Right atrium auricular region (tissue), 2 donors: ENCODE measurements around the gene DENND6A. TPM values are rescaled to one million over a fixed set of nuclear protein-coding genes. Genes with fewer than 3 reads are reported as not detected.
A peak's percentile ranks its signal among the peaks of the same experiment; 100 is the strongest.
"Not testable (repeated sequence)": the region's sequence is repeated elsewhere in the genome, so short reads cannot be mapped to it uniquely, and the experiment has no call there.

Source experiments
- DNase-seq: peaks from one replicate; pipeline ENCODE4 v3.0.0-alpha.2; 2019; ENCODE audit warnings: low spot score
- H3K27ac ChIP-seq, 2 donors: fragments of 200-600 bp; sonication (generic); 1 replicate in 1 of 2; 2 replicates in 1 of 2; pipeline ENCODE4 v1.5.1; 2016 to 2019
- H3K27me3 ChIP-seq, 2 donors: fragments of 200-600 bp; sonication (generic); one replicate each; pipeline versions ENCODE4 v1.5.1 to v1.6.0; 2017 to 2019
- H3K36me3 ChIP-seq: fragments of 200-600 bp; sonication (generic); one replicate; pipeline ENCODE4 v1.5.1; 2016
- H3K4me1 ChIP-seq, 2 donors: fragments of 200-600 bp; sonication (generic); one replicate each; pipeline versions ENCODE4 v1.5.1 to v1.6.0; 2017 to 2019
- H3K4me3 ChIP-seq, 2 donors: fragments of 200-600 bp; sonication (generic); 1 replicate in 1 of 2; 2 replicates in 1 of 2; pipeline ENCODE4 v1.5.1; 2017 to 2019; ENCODE audit warnings: mild to moderate bottlenecking in 1 of 2, moderate library complexity in 1 of 2
- H3K9me3 ChIP-seq, 2 donors: fragments of 200-600 bp; sonication (generic); one replicate each; pipeline ENCODE4 v1.5.1; 2019
- CTCF ChIP-seq, 2 donors: fragments of 200-600 bp; sonication (generic); IDR thresholded peaks; one replicate each; pipeline ENCODE4 v1.5.1; 2019; ENCODE audit warnings: antibody characterized with exemption in 2 of 2
- total RNA-seq, 2 donors: library from RNA; depleted of rRNA; stranded (reverse); fragments of >200 nt; gene quantifications; one replicate each; pipeline ENCODE4 v1.1.0, GENCODE V29; 2016

The DENND6A gene
- total RNA-seq, 2 donors from 2014 or later: 12.7 to 13.3 TPM

DNA sequence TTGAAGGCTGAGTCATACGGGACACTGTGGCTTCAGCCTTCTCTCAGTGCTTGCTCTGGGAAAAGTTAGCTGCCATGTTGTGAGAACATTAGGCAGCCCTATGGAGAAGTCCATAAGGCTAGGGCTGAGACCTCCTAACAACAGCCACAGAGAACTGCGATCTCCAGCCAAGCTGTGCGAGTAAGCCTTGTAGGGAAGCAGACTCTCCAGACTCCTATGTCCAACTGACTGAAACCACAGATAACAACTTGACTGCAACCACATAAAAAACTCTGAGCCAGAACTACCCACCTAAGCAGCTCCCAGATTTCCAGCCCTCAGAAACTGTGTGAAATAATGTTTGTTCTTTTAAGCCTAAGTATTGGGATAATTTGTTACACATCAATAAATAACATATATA is 40.7 kb downstream of the DENND6A start:
- DNase-seq: no peak
- Histone ChIP-seq H3K36me3 (peaks cover 25% of the 10 kb centered on the region), H3K9me3 (peaks cover 0 to 10% of the 10 kb centered on the region in 2 donors), H3K27ac (no peak overlapping the region), H3K27me3 (no peaks in the 10 kb centered on the region), H3K4me1 (no peaks in the 10 kb centered on the region), H3K4me3 (no peak overlapping the region)
- TF ChIP-seq CTCF (IDR thresholded peaks at IDR 0.05): no peak

GRCh38 chr3:57647292-57647940 is 45.5 kb downstream of the DENND6A start:
- Histone ChIP-seq H3K36me3 (peaks cover 28% of the 10 kb centered on the region), H3K27ac (no peak overlapping the region), H3K4me1 (no peaks in the 10 kb centered on the region), H3K4me3 (no peak overlapping the region), H3K27me3 (no peaks in the 10 kb centered on the region), H3K9me3 (peaks cover 0 to 10% of the 10 kb centered on the region in 2 donors)
- DNase-seq: no peak
- TF ChIP-seq CTCF (IDR thresholded peaks at IDR 0.05): no peak

DNA sequence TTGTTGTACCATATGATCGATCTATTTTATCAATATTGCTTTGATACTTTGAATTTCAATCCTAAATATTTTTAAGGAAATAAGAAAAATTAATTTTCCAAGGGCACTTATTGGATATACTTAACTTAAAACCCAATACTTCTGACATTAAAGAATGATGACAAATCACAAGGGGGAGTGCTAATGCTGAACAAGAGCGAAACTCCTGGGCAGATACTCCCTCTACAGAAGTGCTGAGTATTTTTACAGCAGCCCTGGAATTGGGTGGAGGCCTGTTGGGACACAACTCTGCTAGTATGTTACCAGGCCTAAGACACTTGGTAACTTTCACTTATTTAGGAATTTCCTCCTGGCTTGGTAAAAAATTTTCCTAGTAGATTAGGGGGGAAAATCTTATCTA is 46.2 kb downstream of the DENND6A start:
- Histone ChIP-seq H3K27me3 (no peaks in the 10 kb centered on the region), H3K27ac (no peak overlapping the region), H3K4me1 (no peaks in the 10 kb centered on the region), H3K4me3 (no peak overlapping the region), H3K36me3 (peaks cover 28% of the 10 kb centered on the region), H3K9me3 (peaks cover 0 to 10% of the 10 kb centered on the region in 2 donors)
- DNase-seq: no peak
- peak in 1 of 2 donors; percentile 44 for TF ChIP-seq CTCF (IDR thresholded peaks at IDR 0.05)

DNA sequence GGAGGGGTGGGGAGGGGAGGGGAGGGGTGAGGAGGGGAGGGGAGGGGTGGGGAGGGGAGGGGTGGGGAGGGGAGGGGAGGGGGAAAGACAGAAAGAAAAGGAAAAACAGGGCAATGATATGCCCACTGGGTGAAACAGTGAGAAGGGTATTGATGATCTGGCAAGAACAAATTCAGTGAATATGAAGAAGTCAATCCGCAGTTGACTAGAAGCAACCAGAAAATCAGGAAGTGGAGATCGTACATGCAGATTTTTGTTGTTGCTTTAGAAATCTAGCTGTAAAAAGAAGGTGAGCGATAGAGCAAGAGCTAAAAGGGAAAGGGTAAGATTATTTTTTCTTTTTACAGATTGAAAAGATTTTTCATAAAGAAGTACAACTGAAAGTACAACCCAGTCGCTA is 48.1 kb downstream of the DENND6A start:
- no peak for DNase-seq
- H3K9me3 ChIP-seq: peaks cover 0 to 10% of the 10 kb centered on the region in 2 donors
- TF ChIP-seq CTCF (IDR thresholded peaks at IDR 0.05): no peak
- H3K36me3 ChIP-seq: peaks cover 30% of the 10 kb centered on the region
- no peak overlapping the region for H3K27ac ChIP-seq
- H3K4me1 ChIP-seq: no peaks in the 10 kb centered on the region
- H3K4me3 ChIP-seq: no peak overlapping the region
- H3K27me3 ChIP-seq: no peaks in the 10 kb centered on the region

DNA sequence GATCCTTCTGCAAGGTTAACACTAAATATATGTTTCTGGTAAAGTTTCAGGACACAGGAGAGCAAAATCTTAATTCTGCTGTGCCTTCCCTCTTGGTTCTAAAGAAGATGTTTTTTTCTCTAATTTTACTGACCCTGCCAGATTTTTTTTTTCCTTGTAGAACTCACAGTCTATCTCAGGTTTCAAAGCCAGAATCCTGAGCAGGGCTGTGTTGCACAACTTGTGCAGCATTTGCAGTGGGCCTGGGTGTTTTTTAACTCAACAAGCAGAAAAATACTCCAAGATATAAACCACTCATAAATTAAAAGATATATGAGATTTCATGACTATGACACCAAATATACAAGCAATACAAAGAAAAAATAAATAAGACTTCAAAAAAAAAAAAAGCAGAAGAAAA is 55.5 kb downstream of the DENND6A start:
- Histone ChIP-seq H3K27me3 (no peaks in the 10 kb centered on the region), H3K4me1 (no peaks in the 10 kb centered on the region), H3K9me3 (no peaks in the 10 kb centered on the region), H3K4me3 (no peak overlapping the region), H3K27ac (no peak overlapping the region), H3K36me3 (peaks cover 55% of the 10 kb centered on the region)
- no peak for TF ChIP-seq CTCF (IDR thresholded peaks at IDR 0.05)
- no peak for DNase-seq

DNA sequence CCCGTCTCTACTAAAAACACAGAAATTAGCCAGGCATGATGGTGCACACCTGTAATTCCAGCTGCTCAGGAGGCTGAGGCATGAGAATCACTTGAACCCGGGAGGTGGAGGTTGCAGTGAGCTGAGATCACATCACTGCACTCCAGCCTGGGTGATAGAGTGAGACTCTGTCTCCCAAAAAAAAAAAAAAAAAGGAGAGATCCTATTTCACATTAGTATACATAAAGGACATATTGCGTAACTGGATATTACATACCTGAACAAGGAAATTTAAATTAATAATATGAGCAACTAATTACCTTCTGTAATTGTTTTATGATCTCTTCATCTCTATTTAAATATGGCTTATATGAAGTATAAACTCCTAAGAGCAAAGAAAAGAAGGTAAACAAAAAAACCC is 58.6 kb downstream of the DENND6A start:
- H3K36me3 ChIP-seq: peaks cover 65% of the 10 kb centered on the region
- H3K27ac ChIP-seq, H3K9me3 ChIP-seq, H3K27me3 ChIP-seq, DNase-seq, H3K4me3 ChIP-seq, H3K4me1 ChIP-seq: not testable (repeated sequence)
